Effector CD8-positive, alpha-beta T cell (primary cell): ENCODE results near the gene DUOXA1.
"Not testable (repeated sequence)": the region's sequence is repeated elsewhere in the genome, so short reads cannot be mapped to it uniquely, and the experiment has no call there.

ENCODE experiments used
- DNase-seq: peaks from one replicate; lab custom pipeline; 2025; lab: John Stamatoyannopoulos, UW

DUOXA1 gene

DNA sequence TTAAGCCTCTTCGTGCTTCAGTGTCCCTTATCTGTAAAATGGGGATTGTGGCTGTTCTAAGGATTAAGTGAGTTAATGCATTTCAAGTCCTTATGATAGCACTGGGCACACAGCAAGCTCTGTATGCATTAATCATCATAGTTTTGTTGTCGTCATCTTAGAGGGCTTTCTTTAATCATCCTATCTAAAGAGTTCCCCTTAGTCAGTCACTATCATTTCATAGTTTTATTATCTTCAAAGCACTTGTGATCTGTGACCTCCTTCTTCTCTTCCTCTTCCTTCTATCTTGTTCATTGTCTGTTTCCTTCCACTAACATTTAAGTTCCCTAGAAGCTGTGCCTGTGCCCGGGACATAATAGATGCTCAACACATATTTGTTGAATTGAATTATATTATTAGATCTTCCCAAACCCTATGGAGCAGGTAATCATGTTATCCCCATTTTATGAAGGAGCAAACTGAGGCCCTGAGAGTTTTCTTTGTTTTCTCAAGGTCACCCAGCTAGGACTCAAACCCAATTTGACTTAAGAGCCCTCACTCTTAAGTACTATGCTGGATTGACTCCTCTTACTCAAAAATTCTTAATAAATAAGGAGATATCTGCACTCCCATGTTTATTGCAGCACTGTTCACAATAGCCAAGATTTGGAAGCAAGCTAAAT, 39.8 kb downstream of the DUOXA1 start:
- no peak for DNase-seq

DNA sequence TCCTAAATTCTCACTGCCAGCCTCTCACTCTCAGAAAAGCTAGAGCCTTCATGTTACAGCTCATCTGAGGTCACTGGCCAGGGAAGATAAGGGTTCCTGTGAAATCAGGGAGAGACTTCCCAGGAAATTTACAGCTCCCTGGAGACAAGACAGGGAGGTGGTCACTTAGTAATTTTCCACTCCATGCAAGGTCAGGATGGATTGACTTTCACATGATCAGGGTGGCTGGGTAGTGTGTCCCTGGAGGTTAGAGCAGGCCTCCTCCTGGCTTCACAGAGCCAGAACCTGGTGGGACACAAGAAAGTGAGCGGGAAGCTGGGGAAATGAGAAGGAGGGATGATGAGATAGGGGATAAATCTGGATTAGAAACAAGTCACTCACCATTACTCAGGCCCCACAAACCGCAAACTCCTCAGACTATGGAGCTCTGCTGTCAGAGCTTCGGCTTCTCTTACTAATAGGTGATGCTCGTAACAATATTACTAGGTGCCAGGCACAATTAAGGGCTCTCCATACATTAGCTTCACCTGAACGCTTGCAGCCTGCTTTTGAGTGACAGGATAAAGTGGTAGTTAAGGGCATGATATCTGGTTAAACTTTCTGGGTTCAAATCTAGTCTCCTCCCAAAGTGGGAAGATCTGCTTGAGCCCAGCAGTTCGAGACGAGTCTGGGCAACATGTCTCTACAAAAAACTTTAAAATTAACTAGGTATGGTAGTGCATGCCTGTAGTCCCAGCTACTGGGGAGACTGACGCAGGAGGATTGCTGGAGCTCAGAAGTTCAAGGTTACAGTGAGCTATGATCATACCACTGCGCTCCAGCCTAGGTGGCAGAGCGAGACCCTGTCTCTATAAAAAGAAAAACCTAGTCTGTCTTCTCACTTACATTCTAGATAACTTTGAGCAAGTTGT, 40.6 kb downstream of the DUOXA1 start:
- no peak for DNase-seq

DNA sequence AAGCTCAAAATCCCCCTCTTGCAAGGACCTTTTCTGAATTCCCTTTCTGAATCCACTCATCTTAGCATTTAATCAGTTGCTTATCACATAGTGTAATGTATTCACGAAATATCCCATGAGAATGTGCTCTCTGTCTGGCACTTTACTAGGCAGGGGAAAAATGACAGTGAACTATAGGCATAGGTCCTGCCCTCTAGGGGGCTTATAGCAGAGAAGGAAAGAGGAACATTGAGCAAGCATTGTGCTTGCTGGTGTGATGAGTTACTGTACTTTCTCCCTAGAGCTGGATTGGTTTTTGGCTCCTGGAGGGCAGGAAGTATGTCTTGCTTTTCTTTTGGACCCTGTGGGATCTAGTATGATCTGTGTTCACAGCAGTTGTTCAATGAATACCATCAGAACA, 42.2 kb downstream of the DUOXA1 start:
- no peak for DNase-seq

DNA sequence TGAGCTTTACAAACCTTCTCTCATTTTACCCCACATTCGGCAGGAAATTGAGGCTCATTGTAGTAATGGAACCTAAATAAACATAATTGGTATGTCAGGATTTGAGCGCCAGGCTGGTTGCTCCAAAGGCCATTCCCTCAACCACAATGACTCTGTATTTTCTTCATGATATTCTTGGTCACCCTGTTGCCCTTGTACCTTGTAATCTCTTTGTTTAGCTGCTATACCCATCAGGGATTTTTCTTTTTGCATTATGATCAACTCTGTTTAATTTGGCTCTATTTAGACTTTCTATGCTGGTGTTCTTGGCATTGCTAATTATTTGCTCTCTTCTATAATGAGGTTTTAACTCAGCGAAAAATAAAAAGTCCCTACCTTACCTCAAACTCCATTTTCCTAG, 45.5 kb downstream of the DUOXA1 start:
- no peak for DNase-seq

DNA sequence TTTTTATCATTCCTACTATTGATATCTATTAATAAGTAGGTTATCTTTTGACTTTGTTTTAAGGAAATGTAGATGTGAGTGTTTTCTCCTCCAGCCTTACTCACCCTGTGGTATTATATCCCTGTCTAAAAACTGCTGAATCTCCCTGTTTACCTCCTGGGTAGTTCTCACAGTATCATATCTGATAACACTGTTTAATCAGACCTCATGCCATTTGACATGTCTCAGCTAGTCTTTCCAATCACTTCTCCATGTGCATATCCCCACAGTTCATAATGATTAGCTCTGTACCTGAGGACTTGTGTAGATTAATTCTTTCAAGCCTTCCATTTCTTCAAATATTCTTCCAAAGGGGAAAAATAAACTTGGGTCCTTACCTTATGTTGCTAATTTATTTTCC, 46.5 kb downstream of the DUOXA1 start:
- no peak for DNase-seq

DNA sequence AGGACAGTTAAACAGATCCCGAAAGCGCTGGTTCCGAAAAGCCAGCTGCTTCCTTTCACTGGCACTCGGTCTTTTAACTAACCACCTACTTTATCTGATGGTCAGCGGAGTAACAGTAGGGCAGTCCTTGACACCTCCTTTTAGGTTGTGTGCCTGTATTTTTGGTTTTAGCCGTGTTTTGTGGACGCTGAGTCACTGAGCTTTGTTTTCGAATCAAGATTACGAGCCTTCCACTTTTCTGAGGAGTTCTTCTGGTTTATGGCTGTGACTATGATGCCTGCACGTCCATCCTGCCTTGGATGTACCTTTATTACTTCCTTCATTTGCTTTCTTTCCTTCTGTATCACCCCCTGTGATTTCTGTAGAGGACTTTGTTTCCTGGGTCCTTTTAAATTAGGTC, 47.3 kb downstream of the DUOXA1 start:
- not testable (repeated sequence) for DNase-seq

DNA sequence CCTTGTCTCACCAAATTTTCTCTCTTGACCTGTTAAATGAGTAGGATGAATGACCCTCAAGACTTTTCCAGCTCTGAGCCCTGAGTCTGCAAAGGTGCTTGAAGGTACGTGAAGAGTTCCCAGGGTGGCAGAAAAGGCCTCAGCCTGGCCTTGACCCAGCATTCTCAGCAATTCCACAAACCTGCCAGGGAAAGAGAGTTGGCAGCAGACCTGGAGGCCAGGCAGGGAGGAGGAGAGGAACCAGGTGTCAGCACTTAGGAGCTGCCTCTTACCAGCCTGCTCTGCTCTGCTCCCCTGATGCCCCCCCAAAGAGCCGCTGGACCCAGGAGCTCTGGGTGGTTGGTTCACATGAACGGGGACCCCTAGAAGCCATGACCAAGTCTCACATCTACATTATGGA, 49.1 kb downstream of the DUOXA1 start:
- not testable (repeated sequence) for DNase-seq

DNA sequence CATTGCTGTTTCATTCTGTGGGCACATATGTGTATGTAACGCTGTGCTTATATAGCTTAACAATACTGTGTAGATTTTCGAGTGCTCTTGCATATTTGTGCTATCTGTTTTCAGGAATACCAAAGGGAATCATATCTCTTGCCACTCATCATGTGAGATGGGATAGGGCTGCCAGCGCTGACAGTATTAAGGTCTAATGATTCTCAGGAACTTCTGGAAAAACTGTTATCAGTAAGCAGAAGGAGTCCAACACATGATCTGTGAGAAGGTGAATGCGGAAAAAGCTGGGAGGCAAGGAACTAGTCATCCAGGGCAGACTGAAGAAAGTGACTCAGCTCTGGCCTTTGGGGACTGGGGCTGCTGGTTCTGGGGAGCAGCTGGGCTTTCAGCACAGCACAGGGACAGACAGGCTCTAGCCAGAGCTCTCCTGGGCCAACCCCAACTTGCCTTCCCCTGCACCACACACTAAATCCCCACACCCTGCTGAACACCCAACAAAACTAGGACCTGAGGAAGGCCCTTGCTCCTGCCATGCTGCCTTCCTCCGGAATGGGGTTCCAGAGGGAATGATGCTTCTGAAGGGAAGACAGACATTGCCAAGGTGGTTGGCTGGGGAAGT, 49.9 kb downstream of the DUOXA1 start:
- DNase-seq: not testable (repeated sequence)

DNA sequence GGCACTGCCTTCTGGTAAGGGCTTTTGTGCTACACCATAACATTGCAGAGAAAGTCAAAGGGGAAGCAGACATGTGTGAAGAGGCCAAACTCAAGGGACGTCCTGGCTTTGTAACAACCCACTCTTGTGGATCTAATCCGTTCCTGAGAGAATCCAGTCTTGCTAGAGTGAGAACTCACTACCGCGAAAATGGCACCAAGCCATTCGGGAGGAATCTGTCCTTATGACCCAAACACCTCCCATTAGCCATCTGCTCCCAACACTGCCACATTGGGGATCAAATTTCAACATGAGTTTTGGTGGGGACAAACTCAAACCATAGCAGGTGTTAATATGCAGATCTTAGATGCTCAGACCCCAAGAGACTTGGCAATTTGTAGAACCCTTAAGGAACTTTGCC, 50.5 kb downstream of the DUOXA1 start:
- DNase-seq: not testable (repeated sequence)

DNA sequence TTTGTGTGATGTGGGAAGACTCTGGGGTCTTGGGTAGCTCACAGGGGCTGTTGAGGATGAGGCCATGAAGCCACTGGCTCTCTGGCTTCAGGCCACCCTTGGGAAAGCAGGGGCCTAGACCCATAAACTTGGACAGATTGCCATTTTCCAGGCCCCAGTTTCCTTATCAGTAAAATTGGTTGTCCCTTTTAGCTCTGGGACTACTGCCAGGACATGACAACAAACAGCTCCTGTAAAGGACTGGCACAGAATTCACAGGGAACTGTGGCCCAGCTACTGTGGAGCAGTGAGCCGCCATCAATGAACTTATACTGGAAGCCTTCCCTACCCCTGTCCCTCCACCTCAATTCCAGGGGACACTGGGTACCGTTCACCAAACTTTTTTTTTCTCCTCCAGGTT, 52.3 kb downstream of the DUOXA1 start:
- not testable (repeated sequence) for DNase-seq

DNA sequence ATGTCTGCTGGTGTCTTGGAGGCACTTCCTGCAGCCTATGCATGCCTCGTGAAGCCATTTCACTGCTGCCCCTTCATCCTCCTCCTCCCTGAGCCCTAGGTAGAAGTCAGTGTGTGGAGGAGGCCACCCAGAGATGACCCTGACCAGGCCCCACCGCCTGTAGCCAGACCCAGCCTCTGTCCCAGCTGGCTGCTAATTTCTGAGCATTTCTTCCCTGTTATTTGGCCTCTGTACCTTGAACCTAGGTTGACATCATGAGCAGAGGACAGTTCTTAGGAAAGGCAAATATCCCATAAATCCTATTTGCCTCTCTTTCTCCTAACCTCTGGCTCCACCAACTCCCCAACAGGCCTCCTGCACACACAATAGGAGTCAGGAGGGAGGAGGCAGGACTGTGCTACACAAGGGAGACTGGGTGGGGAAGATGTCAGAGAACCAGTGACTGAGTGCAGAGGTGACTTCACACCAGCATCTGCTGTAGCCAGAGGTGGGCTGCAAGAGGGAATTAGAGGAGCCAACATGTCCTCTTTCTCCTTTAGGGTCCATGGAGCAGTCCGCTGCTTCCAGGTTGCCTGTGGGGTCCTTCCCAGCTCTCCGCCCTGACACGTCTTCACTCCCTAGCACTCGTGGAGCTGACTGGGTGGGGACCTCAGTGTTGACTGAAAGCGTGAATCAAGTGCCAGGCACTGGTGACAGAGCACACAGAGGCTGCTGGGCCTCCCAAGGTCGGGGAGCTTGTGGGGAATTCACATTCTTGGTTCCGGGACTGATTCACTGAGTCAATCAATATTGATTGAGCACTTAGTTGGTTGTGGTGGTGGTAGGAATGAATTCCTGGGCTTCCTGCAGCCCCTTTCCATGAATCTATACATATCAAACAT, 54.0 kb downstream of the DUOXA1 start:
- not testable (repeated sequence) for DNase-seq

DNA sequence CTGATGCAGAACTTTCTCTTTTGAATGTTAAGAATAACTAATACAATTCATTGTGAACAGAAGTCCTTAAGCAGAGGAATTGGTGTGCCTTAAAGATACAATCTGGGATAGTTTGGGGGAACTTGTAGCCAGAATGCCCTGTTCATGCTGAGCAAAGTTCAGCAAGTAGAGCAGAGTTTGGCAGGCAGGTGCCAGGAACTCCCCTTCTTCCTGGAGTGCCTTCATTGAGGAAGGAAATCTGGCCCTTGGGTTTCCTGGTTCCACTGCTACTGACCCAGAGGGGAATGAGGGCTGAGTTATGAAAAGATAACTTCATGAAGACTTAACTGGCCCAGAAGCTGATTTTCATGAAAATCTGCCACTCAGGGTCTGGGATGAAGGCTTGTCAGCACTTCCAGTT, 56.1 kb downstream of the DUOXA1 start:
- DNase-seq: not testable (repeated sequence)

DNA sequence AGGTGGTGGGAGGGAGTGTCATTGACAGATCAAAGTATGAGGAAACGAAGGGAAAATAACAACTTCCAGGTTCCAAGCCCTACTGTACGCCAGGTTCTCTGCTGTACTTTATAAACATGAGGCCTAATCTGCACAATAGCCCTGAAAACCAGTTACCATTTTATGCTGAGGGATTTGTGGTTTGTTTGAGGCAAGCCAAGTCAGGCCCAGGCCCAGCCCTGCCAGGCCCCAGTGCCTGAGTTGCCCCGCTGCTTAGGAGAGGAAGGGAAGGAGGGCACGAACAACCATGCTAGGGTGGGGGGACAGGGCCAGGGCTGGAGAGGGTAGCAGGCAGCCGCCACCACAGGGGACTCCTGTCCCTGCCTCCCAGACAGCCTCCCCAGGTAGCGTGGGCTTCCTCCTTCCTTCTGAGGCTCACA, 59.7 kb downstream of the DUOXA1 start:
- not testable (repeated sequence) for DNase-seq
